ENCODE results near the gene ST6GALNAC6.

- TF ChIP-seq CTCF (IDR thresholded peaks at IDR 0.05), result no peak
- TF ChIP-seq POLR2A (IDR thresholded peaks at IDR 0.05), result no peak
Measured at GRCh38 chr9:127860779-127861178, 38.6 kb downstream of the ST6GALNAC6 start.

All from lower leg skin (tissue), 3 donors.